Measurements from ENCODE around the gene ALOX5AP. TPM values are rescaled to one million over a fixed set of nuclear protein-coding genes. Genes with fewer than 3 reads are reported as not detected.

The ALOX5AP gene
- total RNA-seq, 3 donors from 2014 or later (not counting 1 experiment from before 2014, with no cell fraction given): 83.9 to 150 (median 114) TPM

DNA sequence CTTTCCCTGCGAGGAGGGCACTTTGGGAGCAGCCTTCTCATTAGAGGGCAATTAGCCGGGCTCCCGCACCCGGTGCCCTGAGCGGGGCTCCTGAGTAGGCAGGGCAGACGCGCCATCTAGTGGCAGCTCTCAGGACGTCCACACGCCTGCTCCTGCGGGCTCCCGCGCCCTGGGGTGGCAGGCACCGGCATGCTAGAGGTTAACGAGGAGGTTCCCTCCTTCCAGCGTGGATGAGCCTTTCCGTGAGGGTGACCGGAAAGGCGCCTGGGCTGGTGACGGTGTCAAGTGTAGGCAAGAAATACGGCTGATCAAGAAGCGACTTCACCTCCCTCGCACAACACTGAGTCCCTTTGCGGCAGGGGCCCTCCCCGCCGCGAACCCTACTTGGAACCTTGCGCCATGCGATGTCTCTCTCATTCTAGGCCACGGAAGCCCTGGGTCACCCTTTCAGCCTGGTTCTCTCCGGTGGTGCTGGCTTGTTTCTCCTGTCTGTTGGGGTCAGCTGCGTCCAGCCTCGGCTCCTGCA is 67.7 kb downstream of the ALOX5AP start:
- 18% methylated on average over 32 of the region's 32 CpGs for WGBS (ENCODE audit: insufficient coverage)
- Histone ChIP-seq H3K4me3 (ENCODE audit: low read length) (peak overlapping the region; percentile 21), H3K36me3 (ENCODE audit: control insufficient read depth, insufficient read depth, low read length) (no peaks in the 10 kb centered on the region), H3K27me3 (ENCODE audit: control insufficient read depth, insufficient read depth, low read length) (no peaks in the 10 kb centered on the region), H3K27ac (ENCODE audit: low read length) (no peak overlapping the region), H3K9me3 (ENCODE audit: control insufficient read depth, insufficient read depth, low read length) (no peaks in the 10 kb centered on the region), H3K4me1 (ENCODE audit: control insufficient read depth, insufficient read depth, low read length) (peaks cover 10% of the 10 kb centered on the region)
- TF ChIP-seq, protein P1, sequence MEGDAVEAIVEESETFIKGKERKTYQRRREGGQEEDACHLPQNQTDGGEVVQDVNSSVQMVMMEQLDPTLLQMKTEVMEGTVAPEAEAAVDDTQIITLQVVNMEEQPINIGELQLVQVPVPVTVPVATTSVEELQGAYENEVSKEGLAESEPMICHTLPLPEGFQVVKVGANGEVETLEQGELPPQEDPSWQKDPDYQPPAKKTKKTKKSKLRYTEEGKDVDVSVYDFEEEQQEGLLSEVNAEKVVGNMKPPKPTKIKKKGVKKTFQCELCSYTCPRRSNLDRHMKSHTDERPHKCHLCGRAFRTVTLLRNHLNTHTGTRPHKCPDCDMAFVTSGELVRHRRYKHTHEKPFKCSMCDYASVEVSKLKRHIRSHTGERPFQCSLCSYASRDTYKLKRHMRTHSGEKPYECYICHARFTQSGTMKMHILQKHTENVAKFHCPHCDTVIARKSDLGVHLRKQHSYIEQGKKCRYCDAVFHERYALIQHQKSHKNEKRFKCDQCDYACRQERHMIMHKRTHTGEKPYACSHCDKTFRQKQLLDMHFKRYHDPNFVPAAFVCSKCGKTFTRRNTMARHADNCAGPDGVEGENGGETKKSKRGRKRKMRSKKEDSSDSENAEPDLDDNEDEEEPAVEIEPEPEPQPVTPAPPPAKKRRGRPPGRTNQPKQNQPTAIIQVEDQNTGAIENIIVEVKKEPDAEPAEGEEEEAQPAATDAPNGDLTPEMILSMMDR (IDR thresholded peaks at IDR 0.05): peak; percentile 98
- Mint-ChIP-seq H3K4me3 (peak overlapping the region; percentile 66), H3K36me3 (no peaks in the 10 kb centered on the region), H3K27me3 (ENCODE audit: low read depth in 2 of 2) (no peaks in the 10 kb centered on the region), H3K4me1 (peaks cover 14% of the 10 kb centered on the region in 2 donors), H3K27ac (peak overlapping the region in 1 of 2 donors; percentile 81), H3K9me3 (no peaks in the 10 kb centered on the region)
- ATAC-seq: peak; percentile 92 to 99 (median 99)
- peak; percentile 73 to 90 for DNase-seq
- intact Hi-C loops (cut with micrococcal nuclease): loop anchor here (1.0 to 5.0 kb wide), 6 partner anchors 58 to 671 kb away; partner anchors contain the start of gene USPL1

DNA sequence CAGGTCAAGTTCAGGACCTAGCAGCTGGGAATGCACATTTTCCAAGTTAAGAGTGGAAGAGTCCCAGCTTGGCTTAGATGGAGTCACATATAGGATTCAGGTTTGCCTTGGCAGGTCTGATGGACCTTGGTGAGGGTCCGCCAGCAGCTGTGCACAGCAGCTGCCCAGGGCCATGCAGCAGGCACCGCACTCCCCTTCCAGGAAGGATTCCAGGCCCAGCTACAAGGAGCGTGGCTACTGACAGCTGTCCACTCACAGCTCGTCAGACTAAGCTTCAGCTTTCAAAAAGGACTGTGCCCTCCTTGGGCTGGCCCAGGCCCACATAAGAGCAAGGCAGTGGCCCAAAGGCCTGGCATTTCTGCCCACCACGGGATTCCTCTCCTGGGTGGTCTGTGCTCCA is 68.4 kb downstream of the ALOX5AP start:
- Histone ChIP-seq H3K27me3 (ENCODE audit: control insufficient read depth, insufficient read depth, low read length) (no peaks in the 10 kb centered on the region), H3K9me3 (ENCODE audit: control insufficient read depth, insufficient read depth, low read length) (no peaks in the 10 kb centered on the region), H3K36me3 (ENCODE audit: control insufficient read depth, insufficient read depth, low read length) (no peaks in the 10 kb centered on the region), H3K27ac (ENCODE audit: low read length) (no peak overlapping the region), H3K4me3 (ENCODE audit: low read length) (no peak overlapping the region), H3K4me1 (ENCODE audit: control insufficient read depth, insufficient read depth, low read length) (peaks cover 10% of the 10 kb centered on the region)
- ATAC-seq (no peak), DNase-seq (no peak)
- 95% methylated on average over 5 of the region's 5 CpGs for WGBS (ENCODE audit: insufficient coverage)
- Mint-ChIP-seq H3K27me3 (ENCODE audit: low read depth in 2 of 2) (no peaks in the 10 kb centered on the region), H3K27ac (peak overlapping the region in 1 of 2 donors; percentile 81), H3K4me3 (peak overlapping the region; percentile 58), H3K9me3 (no peaks in the 10 kb centered on the region), H3K4me1 (peaks cover 14% of the 10 kb centered on the region in 2 donors), H3K36me3 (no peaks in the 10 kb centered on the region)
- TF ChIP-seq, protein P1 (IDR thresholded peaks at IDR 0.05): no peak
- intact Hi-C loops (cut with micrococcal nuclease): loop anchor here (1.0 to 5.0 kb wide), 6 partner anchors 59 to 671 kb away; partner anchors contain the start of gene USPL1

DNA sequence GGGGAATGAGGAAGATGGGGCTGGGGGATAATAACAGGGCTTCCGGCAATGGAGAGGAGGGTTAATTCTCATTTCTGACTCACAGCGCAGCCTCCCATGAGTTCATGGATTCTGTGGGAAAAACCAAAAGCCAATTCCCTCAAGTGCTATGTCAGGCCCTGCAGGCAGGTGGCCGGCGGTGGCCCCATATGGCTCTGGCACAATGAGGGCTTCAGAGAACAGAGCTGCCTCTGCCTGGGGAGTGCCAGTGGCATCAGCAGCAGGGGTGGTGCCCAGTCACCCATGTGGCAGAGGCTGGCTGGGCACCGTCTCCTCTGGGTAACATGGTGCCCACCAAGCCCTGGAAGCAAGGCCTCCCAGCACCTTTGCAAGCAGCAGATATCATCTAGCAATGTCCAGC is 69.1 kb downstream of the ALOX5AP start:
- 96% methylated on average over 5 of the region's 5 CpGs for WGBS (ENCODE audit: insufficient coverage)

More for the DNA sequence above, 69.1 kb downstream of the ALOX5AP start:
- no peaks in the 10 kb centered on the region for H3K27me3 Mint-ChIP-seq (ENCODE audit: low read depth in 2 of 2)
- intact Hi-C loops (cut with micrococcal nuclease): loop anchor here (5.0 kb wide), 3 partner anchors 187 to 672 kb away; partner anchors contain the start of gene USPL1
- H3K9me3 Mint-ChIP-seq: no peaks in the 10 kb centered on the region
- H3K4me1 Mint-ChIP-seq: peaks cover 14% of the 10 kb centered on the region in 2 donors
- TF ChIP-seq, protein P1 (IDR thresholded peaks at IDR 0.05): no peak
- H3K36me3 ChIP-seq (ENCODE audit: control insufficient read depth, insufficient read depth, low read length): no peaks in the 10 kb centered on the region
- DNase-seq (no peak), ATAC-seq (no peak)
- H3K9me3 ChIP-seq (ENCODE audit: control insufficient read depth, insufficient read depth, low read length): no peaks in the 10 kb centered on the region
- no peaks in the 10 kb centered on the region for H3K27me3 ChIP-seq (ENCODE audit: control insufficient read depth, insufficient read depth, low read length)
- no peak overlapping the region for H3K27ac Mint-ChIP-seq
- no peaks in the 10 kb centered on the region for H3K36me3 Mint-ChIP-seq
- H3K27ac ChIP-seq (ENCODE audit: low read length): no peak overlapping the region
- no peak overlapping the region for H3K4me3 ChIP-seq (ENCODE audit: low read length)
- no peak overlapping the region for H3K4me3 Mint-ChIP-seq
- peaks cover 10% of the 10 kb centered on the region for H3K4me1 ChIP-seq (ENCODE audit: control insufficient read depth, insufficient read depth, low read length)

All from natural killer cell (primary cell).